GM18508 (cell line): ENCODE data around the gene KATNAL1.
"Not testable (repeated sequence)": the region's sequence is repeated elsewhere in the genome, so short reads cannot be mapped to it uniquely, and the experiment has no call there.

Experiments
- ATAC-seq: cut with Tn5 transposase; IDR thresholded peaks from one replicate; pipeline ENCODE4 v1.9.1; 2021; ENCODE audit warnings: moderate number of reproducible peaks; ENCODE audit not compliant: insufficient read depth, unreplicated experiment

Gene KATNAL1

GRCh38 chr13:30235216-30235615 is 72.1 kb downstream of the KATNAL1 start:
- ATAC-seq = no peak

DNA sequence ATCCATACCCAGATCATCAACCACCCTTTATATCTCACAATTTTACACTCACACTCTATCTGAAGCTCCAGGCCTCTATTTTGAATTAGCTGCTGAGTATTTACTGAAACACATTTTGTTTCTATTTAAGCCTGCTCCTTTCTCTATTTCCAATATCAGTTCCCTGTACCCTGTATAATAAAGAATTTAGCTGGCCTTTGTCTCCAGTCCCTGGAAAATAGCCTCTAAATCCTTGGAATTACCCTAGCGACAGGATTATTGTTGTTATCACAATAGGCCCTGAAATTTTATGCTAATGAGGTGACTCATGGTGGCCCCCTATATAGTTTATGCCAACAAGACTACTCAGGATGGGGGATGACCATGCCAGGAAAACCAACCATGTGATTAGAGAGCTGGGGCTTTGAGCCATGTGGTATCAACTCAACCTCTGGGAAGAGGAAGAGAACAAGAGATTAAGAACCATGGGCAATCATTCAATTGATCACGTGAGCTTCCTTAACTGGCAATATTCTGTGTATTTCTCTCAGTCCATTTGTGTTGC is 72.7 kb downstream of the KATNAL1 start:
- ATAC-seq = no peak

GRCh38 chr13:30224732-30225131 is 82.6 kb downstream of the KATNAL1 start:
- ATAC-seq = no peak

DNA sequence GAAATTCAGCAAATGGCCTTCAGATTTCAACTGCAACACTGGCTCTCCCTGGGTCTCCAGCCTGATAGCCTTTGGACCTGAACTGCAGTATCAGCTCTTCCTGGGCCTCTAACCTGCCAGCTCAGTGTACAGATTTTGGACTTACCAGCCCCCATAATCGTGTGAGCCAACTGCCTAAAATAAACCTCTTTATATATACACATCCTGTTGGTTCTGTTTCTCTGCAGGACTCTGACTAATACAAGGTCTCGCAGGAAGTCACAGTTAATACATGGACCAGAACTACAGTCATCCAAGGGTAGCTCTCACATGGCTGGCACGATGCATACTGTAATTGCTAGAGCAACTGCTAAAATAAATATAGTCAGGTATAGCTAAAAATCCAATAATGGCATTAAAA is 85.1 kb downstream of the KATNAL1 start:
- ATAC-seq = no peak

- no peak for ATAC-seq
These were observed 91.2 kb downstream of the KATNAL1 start for GRCh38 chr13:30216111-30216510.

DNA sequence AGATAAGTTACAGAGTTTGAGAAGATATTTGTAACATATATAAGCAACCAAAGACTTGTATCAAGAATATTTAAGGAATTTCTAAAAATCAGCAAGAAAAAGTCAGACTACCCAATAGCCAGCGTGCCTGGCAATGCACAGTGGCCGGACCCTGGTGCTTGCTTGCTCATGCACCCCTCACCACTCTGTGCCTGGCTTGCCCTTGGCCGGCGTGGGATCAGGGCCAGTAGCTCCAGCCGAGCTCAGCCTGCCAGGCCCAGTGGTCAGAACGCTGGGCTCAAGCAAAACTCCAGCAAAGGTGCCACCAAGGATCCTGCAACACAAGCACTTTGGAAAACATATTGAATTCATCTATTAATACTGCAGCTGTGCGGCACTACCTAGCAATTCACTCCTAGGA is 95.1 kb downstream of the KATNAL1 start:
- no peak for ATAC-seq

- no peak for ATAC-seq
These were observed 95.6 kb downstream of the KATNAL1 start for GRCh38 chr13:30211745-30212144.

- no peak for ATAC-seq
These were observed 102.8 kb downstream of the KATNAL1 start for GRCh38 chr13:30204564-30204963.

GRCh38 chr13:30196025-30196424 is 111.3 kb downstream of the KATNAL1 start:
- no peak for ATAC-seq

DNA sequence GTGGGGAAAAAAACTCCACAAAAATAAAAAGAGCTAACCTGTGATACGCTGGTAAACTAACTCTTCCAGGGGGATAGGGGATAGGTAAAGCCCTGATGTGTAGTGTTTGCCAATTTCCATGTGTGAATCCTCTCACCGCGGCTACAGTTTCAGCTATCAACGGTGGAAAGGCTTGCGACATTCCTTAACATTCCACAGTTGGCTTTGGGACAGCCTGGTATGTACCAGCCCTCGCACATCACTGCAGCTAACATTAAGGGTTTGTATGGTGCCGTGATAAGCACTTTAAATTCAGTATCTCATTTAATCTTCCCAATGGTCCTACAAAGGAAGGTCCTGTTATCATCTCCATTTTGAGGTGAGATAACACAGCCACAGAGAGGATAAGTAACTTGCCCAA is 112.4 kb downstream of the KATNAL1 start:
- no peak for ATAC-seq

DNA sequence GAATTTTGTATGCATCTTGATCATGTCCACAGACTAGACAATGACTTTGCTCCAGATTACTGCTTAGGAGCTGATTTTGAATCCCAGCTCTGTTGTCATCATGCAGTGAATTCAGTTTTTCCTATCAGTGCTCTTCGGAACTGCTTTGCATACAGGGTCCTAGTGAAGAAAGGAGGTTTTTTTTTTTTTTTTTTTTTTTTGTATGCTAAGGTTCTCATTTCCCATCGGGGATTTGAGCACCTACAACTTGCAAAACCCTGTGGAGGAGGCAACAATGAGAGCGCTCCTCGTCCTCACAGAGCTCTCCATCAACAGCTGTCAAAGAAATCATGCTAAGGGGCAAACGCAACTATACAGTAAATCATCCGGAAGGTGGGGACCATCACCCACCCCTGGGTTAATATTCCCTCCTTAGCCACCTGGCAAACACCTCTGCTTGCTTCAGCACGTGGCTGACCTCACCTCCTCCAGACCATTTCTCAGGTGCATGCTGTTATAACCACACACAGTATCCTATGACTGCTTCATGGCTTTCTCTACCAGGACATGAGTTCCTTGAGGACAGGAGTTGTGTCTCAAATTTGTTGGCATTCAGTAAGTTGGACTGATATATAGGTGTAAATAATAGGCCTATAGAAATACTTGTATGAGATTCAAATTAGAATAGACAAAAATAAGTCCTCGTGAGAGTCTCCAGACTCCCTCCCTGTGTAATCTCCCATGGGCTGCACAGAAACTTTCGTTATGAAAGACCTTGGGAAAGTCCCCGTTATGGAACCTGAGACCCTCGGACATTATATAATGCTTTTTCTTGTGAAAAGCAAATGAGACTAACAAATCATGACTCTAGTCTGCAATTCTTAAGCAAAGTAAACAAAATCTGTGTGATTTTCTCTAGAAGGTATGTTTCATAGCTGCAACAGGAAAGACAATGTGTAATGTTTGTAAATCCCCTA is 113.8 kb downstream of the KATNAL1 start:
- ATAC-seq = no peak

DNA sequence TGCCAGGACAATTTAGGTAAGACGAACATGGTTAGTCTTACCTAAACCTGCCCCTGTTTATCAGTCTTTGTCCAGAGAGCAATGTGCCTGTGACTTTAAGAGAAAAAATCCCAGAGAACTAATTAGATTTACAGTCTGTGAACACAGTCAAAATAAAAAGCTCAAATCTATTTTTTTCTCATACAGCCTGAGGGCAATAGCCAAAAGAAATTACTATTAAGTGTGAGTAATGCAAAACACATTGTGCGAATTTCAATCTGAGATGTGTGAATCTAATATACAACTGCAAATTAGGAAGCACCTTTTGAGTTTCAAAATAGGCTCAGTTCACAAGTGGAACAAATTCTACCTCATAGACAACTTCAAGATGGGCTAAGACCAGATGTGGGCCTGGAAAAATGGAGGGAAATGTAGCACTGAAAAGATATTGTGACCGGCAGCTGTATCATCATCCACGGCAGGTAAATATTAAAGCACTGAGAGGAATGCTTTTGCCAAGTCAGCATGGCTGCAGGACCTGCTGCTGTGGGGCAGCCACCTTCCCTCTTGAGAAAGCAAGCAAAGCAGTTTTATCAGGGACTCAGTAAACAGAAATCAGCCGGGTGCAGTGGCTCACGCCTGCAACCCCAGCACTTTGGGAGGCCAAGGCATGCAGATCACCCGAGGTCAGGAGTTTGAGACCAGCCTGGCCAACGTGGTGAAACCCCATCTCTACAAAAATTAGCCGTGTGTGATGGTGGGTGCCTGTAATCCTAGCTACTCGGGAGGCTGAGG is 114.8 kb downstream of the KATNAL1 start:
- ATAC-seq = no peak

DNA sequence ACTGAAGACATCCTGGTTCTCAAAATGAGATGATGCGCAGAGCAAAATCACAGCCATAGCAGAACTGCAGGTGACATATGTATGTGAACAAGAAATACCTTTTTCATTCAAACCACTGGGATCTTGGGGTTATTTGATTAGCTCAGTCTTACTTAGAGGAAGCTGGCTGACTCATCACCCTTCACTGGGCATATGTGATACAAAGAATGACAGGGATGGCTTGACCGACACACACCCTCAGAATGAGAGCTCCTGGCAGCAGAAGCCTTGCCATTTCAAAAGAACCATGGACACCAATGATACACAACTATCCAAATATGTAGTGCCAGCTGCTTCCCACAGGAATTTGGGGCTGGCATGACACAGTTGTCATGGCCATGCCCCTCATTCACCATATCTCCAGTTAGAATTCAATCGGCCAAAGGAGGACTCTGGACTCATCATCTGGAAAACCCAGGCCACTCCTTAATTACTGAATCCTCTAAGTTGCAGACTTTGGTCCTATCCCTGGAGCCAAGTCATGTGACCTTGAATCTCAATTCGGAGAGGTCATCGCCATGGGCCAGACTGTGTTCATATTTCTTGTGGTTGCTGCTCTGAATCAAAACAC is 115.8 kb downstream of the KATNAL1 start:
- ATAC-seq = no peak

DNA sequence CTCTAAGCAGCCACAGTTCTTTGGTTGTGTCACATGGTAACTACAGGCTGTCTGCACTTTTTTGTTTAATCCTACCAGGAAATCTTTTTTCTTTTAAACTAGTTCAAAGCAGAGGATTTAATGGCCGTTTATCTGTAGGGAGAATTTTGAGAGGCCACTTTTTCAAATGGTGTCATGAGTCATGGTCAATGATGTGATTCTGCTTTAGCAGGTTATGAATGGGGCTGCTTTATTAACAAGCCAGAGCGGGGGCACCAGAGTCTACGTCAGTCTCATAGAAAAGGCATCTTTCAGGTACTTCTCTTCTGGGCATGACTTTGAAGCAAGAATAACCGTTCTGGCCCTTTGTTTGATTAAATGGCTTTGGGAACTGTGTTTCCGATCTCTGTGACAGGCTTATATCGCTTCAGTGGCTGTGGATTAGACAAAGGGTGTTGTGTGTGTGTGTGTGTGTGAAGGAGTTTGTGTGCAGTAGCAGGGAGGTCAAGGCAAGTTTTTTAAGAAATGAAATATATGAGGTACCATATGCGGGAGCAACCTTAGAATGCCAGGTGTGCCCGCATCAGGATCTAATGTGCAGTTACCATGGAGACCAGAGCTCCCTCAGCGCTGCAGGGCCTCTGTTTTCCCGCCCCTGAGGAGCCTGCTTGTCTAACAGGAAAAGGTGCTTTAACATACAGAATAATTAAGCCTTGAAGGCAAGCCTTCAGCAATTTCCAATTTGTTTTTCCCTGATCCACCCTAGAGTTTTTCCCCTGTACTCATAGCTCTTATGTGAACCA is 120.5 kb downstream of the KATNAL1 start:
- ATAC-seq = no peak

GRCh38 chr13:30181888-30182651 is 125.3 kb downstream of the KATNAL1 start:
- ATAC-seq = no peak

- no peak for ATAC-seq
These were observed 127.6 kb downstream of the KATNAL1 start for GRCh38 chr13:30179597-30180276.

DNA sequence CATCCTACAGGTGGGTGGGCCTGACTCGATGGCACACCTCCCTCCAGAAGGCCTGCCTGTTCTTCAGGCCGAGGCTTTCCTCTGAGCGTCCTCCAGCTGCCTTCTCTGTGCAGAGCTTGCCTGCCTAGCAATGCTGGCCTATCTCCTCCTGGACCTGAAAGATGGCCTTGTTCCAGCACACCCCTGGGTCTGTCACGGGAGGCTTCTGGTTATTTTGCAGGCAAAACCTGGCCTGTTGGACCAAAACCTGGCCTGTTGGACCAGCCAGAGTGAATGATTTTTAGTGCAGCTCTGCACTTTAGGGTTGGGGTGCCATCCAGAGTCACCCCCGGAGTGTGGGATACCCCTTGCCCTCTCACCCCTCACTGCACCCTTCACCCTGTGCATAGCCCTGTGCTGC is 128.4 kb downstream of the KATNAL1 start:
- no peak for ATAC-seq

GRCh38 chr13:30175166-30175565 is 132.2 kb downstream of the KATNAL1 start:
- no peak for ATAC-seq

- not testable (repeated sequence) for ATAC-seq
These were observed 133.1 kb downstream of the KATNAL1 start for GRCh38 chr13:30174250-30174649.
